Type B pancreatic cell (in vitro differentiated cells): ENCODE measurements around the gene MB. TPM values are rescaled to one million over a fixed set of nuclear protein-coding genes. Genes with fewer than 3 reads are reported as not detected.

Experiments
- DNase-seq: peaks from one replicate; pipeline ENCODE4 v3.0.0; 2021; ENCODE audit warnings: mixed read lengths; ENCODE audit not compliant: unreplicated experiment; ENCODE audit errors: extremely low spot score
- H3K27ac Mint-ChIP-seq: 2 replicates; pipeline ENCODE4 v1.8.0; 2021; ENCODE audit warnings: mild to moderate bottlenecking, mixed read lengths
- H3K27me3 Mint-ChIP-seq: 2 replicates; pipeline ENCODE4 v1.8.0; 2021; ENCODE audit warnings: mixed read lengths
- H3K36me3 Mint-ChIP-seq: 2 replicates; pipeline ENCODE4 v1.8.0; 2021; ENCODE audit warnings: mixed read lengths
- H3K4me1 Mint-ChIP-seq: one replicate; pipeline ENCODE4 v1.8.0; 2021; ENCODE audit warnings: mixed read lengths; ENCODE audit not compliant: unreplicated experiment
- H3K4me3 Mint-ChIP-seq: 2 replicates; pipeline ENCODE4 v1.8.0; 2021; ENCODE audit warnings: mild to moderate bottlenecking, mixed read lengths
- H3K9me3 Mint-ChIP-seq: 2 replicates; pipeline ENCODE4 v1.8.0; 2021; ENCODE audit warnings: mixed read lengths
- CTCF ChIP-seq: fragments of 200-600 bp; sonication (generic); conservative IDR thresholded peaks from 2 replicates; pipeline ENCODE4 v1.5.0; 2021; ENCODE audit warnings: antibody characterized with exemption, mild to moderate bottlenecking
- total RNA-seq: library from RNA; stranded (reverse); gene quantifications from 2 replicates; pipeline ENCODE4 v1.2.1, GENCODE V29; 2021; ENCODE audit warnings: low replicate concordance

The MB gene
- total RNA-seq, 1 donor from 2014 or later = 0.48 TPM

GRCh38 chr22:35597692-35598395 lies 19.3 kb downstream of the MB start:
- H3K27ac Mint-ChIP-seq = no peak overlapping the region
- no peak overlapping the region for H3K4me3 Mint-ChIP-seq
- H3K27me3 Mint-ChIP-seq = no peaks in the 10 kb centered on the region
- TF ChIP-seq CTCF = no peak
- no peaks in the 10 kb centered on the region for H3K9me3 Mint-ChIP-seq
- H3K36me3 Mint-ChIP-seq = no peaks in the 10 kb centered on the region
- no peak for DNase-seq
- no peaks in the 10 kb centered on the region for H3K4me1 Mint-ChIP-seq

GRCh38 chr22:35596821-35597220 lies 20.3 kb downstream of the MB start:
- no peaks in the 10 kb centered on the region for H3K9me3 Mint-ChIP-seq

GRCh38 chr22:35594686-35595085 lies 22.4 kb downstream of the MB start:
- Mint-ChIP-seq H3K36me3 (no peaks in the 10 kb centered on the region), H3K4me3 (no peak overlapping the region), H3K4me1 (peaks cover 4% of the 10 kb centered on the region), H3K27me3 (peaks cover 3% of the 10 kb centered on the region), H3K27ac (no peak overlapping the region), H3K9me3 (no peaks in the 10 kb centered on the region)
- TF ChIP-seq CTCF = no peak
- no peak for DNase-seq

More at GRCh38 chr22:35596821-35597220, 20.3 kb downstream of the MB start:
- DNase-seq = no peak
- H3K36me3 Mint-ChIP-seq = no peaks in the 10 kb centered on the region
- peaks cover 3% of the 10 kb centered on the region for H3K27me3 Mint-ChIP-seq
- no peak for TF ChIP-seq CTCF
- H3K4me1 Mint-ChIP-seq = peaks cover 4% of the 10 kb centered on the region
- no peak overlapping the region for H3K27ac Mint-ChIP-seq
- H3K4me3 Mint-ChIP-seq = no peak overlapping the region

- Mint-ChIP-seq H3K4me3 (no peak overlapping the region), H3K27me3 (peaks cover 3% of the 10 kb centered on the region), H3K27ac (no peak overlapping the region), H3K36me3 (no peaks in the 10 kb centered on the region), H3K4me1 (peaks cover 4% of the 10 kb centered on the region), H3K9me3 (no peaks in the 10 kb centered on the region)
- no peak for DNase-seq
- no peak for TF ChIP-seq CTCF
These were observed 23.1 kb downstream of the MB start for GRCh38 chr22:35593891-35594470.

GRCh38 chr22:35593071-35593890 lies 23.8 kb downstream of the MB start:
- Mint-ChIP-seq H3K4me1 (peaks cover 4% of the 10 kb centered on the region), H3K27ac (no peak overlapping the region)

More at GRCh38 chr22:35593071-35593890, 23.8 kb downstream of the MB start:
- Mint-ChIP-seq H3K9me3 (no peaks in the 10 kb centered on the region), H3K27me3 (peaks cover 3% of the 10 kb centered on the region), H3K4me3 (no peak overlapping the region), H3K36me3 (no peaks in the 10 kb centered on the region)
- DNase-seq = no peak
- TF ChIP-seq CTCF = no peak
